Skeletal muscle cell (primary cell): ENCODE data around the gene HCN2.

Source experiments
- DNase-seq: peaks from one replicate; pipeline ENCODE4 v3.0.0-alpha.2; 2010; ENCODE audit warnings: low read depth
- H3K4me3 ChIP-seq: 2 replicates; pipeline ENCODE4 v1.5.1; 2011; ENCODE audit warnings: low read depth, mild to moderate bottlenecking, control low read depth, low read length, moderate library complexity

The HCN2 gene

GRCh38 chr19:629961-630714 lies 40.5 kb downstream of the HCN2 start:
- no peak overlapping the region for H3K4me3 ChIP-seq
- no peak for DNase-seq

- peak; percentile 24 for DNase-seq
- H3K4me3 ChIP-seq, result peak overlapping the region; percentile 91
Measured at GRCh38 chr19:632579-633067, 42.9 kb downstream of the HCN2 start.

GRCh38 chr19:633068-633785 lies 43.5 kb downstream of the HCN2 start, which contains the start of gene POLRMT:
TSS of gene POLRMT (minus strand) at chr19:633537. CDS start at chr19:633512, 25 bp downstream.
- H3K4me3 ChIP-seq, result peak within 1 kb of the TSS; percentile 91
- peak; percentile 91 for DNase-seq

GRCh38 chr19:633786-634639 lies 44.3 kb downstream of the HCN2 start:
- H3K4me3 ChIP-seq, result peak overlapping the region; percentile 91
- no peak for DNase-seq

GRCh38 chr19:634975-635652 lies 45.4 kb downstream of the HCN2 start:
- no peak for DNase-seq
- H3K4me3 ChIP-seq, result no peak overlapping the region

- H3K4me3 ChIP-seq, result peak overlapping the region; percentile 48
- DNase-seq, result no peak
Measured at GRCh38 chr19:638906-639252, 49.2 kb downstream of the HCN2 start.

- peak within 1 kb of the TSS; percentile 48 for H3K4me3 ChIP-seq
- peak; percentile 55 for DNase-seq
Measured at GRCh38 chr19:639253-640160, 49.8 kb downstream of the HCN2 start, which contains the start of gene FGF22. TSS of gene FGF22 (plus strand) at chr19:639879. CDS start at chr19:639926, 47 bp downstream.

GRCh38 chr19:640161-640558 lies 50.5 kb downstream of the HCN2 start:
- H3K4me3 ChIP-seq, result peak overlapping the region; percentile 33
- no peak for DNase-seq

- H3K4me3 ChIP-seq, result no peak overlapping the region
- DNase-seq, result no peak
Measured at GRCh38 chr19:640606-641189, 51.0 kb downstream of the HCN2 start.

GRCh38 chr19:641702-642101 lies 52.0 kb downstream of the HCN2 start:
- no peak overlapping the region for H3K4me3 ChIP-seq
- no peak for DNase-seq

GRCh38 chr19:642767-643727 lies 53.4 kb downstream of the HCN2 start:
- H3K4me3 ChIP-seq, result no peak overlapping the region
- DNase-seq, result no peak

GRCh38 chr19:643736-644135 lies 54.1 kb downstream of the HCN2 start:
- no peak for DNase-seq
- no peak overlapping the region for H3K4me3 ChIP-seq

GRCh38 chr19:644363-644762 lies 54.7 kb downstream of the HCN2 start:
- no peak for DNase-seq
- no peak overlapping the region for H3K4me3 ChIP-seq

GRCh38 chr19:644789-645188 lies 55.1 kb downstream of the HCN2 start:
- H3K4me3 ChIP-seq, result no peak overlapping the region
- DNase-seq, result no peak

- H3K4me3 ChIP-seq, result no peak overlapping the region
- DNase-seq, result no peak
Measured at GRCh38 chr19:645912-646778, 56.5 kb downstream of the HCN2 start.
